Hematopoietic multipotent progenitor cell (in vitro differentiated cells): ENCODE data around the gene SPNS3. TPM values are rescaled to one million over a fixed set of nuclear protein-coding genes. Genes with fewer than 3 reads are reported as not detected.

Experiments
- total RNA-seq: library from RNA; depleted of rRNA; stranded (reverse); fragments of >200 nt; gene quantifications from one replicate; pipeline ENCODE4 v1.2.3, GENCODE V29; 2012

Gene SPNS3
- total RNA-seq, 1 donor: 65.4 TPM

Other genes starting within 250 kb of the SPNS3 start
- 35.3 TPM for gene ANKFY1, start 170.0 kb upstream of the SPNS3 start, total RNA-seq
- 19.9 TPM for gene UBE2G1, start 67.3 kb upstream of the SPNS3 start, total RNA-seq
- gene SPNS2, start 64.9 kb downstream of the SPNS3 start, total RNA-seq: 101 TPM
- gene MYBBP1A, start 121.4 kb downstream of the SPNS3 start, total RNA-seq: 58.4 TPM
- gene GGT6, start 126.6 kb downstream of the SPNS3 start, total RNA-seq: not detected
- not detected for gene SMTNL2, start 150.6 kb downstream of the SPNS3 start, total RNA-seq
- 0.27 TPM for gene ALOX15, start 207.7 kb downstream of the SPNS3 start, total RNA-seq